Measurements from ENCODE around the gene RGMA. TPM values are rescaled to one million over a fixed set of nuclear protein-coding genes. Genes with fewer than 3 reads are reported as not detected.

The RGMA gene
- total and polyA plus RNA-seq, 2 experiments from 2014 or later, result 34.2 to 36.5 TPM

DNA sequence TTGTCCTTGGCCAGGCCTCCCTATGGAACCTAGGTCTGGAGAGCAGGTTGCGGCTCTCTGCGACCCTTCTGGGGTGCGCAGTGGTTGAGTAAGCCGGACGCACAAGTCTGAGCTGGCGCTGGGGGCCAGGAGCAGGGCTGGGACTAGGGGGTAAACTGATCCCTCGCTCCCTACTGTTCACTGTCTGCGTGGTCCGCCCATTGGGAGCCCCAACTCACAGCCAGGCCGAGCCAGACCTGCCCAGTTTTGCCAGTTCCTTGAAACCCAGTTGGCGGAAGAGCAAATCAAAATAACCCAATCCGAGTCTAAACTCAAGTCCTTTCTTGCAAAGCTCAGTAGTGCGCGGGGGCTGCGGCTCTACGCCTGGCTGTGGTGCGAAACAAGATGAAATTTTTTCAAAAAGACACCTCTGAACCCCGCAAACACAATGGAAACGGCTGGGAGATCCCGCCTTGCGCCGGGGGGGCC, 17.5 kb downstream of the RGMA start (continued):
- TF ChIP-seq, protein P1, sequence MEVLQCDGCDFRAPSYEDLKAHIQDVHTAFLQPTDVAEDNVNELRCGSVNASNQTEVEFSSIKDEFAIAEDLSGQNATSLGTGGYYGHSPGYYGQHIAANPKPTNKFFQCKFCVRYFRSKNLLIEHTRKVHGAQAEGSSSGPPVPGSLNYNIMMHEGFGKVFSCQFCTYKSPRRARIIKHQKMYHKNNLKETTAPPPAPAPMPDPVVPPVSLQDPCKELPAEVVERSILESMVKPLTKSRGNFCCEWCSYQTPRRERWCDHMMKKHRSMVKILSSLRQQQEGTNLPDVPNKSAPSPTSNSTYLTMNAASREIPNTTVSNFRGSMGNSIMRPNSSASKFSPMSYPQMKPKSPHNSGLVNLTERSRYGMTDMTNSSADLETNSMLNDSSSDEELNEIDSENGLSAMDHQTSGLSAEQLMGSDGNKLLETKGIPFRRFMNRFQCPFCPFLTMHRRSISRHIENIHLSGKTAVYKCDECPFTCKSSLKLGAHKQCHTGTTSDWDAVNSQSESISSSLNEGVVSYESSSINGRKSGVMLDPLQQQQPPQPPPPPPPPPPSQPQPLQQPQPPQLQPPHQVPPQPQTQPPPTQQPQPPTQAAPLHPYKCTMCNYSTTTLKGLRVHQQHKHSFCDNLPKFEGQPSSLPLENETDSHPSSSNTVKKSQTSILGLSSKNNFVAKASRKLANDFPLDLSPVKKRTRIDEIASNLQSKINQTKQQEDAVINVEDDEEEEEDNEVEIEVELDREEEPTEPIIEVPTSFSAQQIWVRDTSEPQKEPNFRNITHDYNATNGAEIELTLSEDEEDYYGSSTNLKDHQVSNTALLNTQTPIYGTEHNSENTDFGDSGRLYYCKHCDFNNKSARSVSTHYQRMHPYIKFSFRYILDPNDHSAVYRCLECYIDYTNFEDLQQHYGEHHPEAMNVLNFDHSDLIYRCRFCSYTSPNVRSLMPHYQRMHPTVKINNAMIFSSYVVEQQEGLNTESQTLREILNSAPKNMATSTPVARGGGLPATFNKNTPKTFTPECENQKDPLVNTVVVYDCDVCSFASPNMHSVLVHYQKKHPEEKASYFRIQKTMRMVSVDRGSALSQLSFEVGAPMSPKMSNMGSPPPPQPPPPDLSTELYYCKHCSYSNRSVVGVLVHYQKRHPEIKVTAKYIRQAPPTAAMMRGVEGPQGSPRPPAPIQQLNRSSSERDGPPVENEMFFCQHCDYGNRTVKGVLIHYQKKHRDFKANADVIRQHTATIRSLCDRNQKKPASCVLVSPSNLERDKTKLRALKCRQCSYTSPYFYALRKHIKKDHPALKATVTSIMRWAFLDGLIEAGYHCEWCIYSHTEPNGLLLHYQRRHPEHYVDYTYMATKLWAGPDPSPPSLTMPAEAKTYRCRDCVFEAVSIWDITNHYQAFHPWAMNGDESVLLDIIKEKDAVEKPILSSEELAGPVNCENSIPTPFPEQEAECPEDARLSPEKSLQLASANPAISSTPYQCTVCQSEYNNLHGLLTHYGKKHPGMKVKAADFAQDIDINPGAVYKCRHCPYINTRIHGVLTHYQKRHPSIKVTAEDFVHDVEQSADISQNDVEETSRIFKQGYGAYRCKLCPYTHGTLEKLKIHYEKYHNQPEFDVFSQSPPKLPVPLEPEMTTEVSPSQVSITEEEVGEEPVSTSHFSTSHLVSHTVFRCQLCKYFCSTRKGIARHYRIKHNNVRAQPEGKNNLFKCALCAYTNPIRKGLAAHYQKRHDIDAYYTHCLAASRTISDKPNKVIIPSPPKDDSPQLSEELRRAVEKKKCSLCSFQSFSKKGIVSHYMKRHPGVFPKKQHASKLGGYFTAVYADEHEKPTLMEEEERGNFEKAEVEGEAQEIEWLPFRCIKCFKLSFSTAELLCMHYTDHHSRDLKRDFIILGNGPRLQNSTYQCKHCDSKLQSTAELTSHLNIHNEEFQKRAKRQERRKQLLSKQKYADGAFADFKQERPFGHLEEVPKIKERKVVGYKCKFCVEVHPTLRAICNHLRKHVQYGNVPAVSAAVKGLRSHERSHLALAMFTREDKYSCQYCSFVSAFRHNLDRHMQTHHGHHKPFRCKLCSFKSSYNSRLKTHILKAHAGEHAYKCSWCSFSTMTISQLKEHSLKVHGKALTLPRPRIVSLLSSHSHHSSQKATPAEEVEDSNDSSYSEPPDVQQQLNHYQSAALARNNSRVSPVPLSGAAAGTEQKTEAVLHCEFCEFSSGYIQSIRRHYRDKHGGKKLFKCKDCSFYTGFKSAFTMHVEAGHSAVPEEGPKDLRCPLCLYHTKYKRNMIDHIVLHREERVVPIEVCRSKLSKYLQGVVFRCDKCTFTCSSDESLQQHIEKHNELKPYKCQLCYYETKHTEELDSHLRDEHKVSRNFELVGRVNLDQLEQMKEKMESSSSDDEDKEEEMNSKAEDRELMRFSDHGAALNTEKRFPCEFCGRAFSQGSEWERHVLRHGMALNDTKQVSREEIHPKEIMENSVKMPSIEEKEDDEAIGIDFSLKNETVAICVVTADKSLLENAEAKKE (CRISPR knock-in tag; IDR thresholded peaks at IDR 0.05), result no peak
- TF ChIP-seq POLR2AphosphoS5 (IDR thresholded peaks at IDR 0.05; ENCODE audit: low read depth) (no peak), ZNF331 (CRISPR knock-in tag; IDR thresholded peaks at IDR 0.05; ENCODE audit: low read depth) (no peak)
- TF ChIP-seq, protein P2, sequence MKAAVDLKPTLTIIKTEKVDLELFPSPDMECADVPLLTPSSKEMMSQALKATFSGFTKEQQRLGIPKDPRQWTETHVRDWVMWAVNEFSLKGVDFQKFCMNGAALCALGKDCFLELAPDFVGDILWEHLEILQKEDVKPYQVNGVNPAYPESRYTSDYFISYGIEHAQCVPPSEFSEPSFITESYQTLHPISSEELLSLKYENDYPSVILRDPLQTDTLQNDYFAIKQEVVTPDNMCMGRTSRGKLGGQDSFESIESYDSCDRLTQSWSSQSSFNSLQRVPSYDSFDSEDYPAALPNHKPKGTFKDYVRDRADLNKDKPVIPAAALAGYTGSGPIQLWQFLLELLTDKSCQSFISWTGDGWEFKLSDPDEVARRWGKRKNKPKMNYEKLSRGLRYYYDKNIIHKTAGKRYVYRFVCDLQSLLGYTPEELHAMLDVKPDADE (IDR thresholded peaks at IDR 0.05), result no peak

DNA sequence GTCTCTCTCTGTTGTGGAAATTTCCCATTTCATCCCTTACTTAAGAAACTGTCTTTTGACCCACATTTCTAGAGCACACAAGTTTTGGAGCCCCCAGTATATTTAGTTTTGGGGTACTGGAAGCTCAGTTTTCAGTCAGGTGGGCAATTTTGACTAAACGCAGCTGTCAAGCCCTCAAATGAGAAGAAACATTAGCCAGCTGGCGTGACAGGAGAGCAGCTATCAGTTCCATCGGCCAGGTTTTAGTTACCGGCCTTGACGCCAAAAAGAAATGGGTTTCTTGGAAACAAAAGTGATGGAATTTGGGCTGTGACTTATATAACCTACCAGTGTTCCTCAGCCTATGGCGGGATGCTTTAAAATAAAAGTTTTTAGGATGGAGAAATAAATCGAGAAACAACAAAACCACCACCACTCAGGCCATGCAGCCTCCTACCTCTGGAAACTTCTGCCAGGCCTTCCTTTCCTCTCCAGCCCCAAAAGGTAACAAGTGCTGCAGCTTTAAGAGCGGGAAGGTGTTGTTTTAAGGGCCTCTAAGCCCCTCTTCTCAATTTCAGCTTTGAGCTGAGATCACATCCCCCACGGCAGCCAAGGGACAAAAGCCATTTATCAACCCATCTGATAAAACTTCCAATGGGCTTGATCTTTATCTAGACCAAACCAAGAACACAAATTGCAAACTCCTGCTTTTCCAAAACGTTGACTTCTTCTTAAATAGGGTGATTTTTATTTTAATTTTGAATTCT, 18.3 kb downstream of the RGMA start:
- peaks cover 45% of the 10 kb centered on the region for H3K4me1 ChIP-seq (ENCODE audit: insufficient read depth)
- H2AFZ ChIP-seq, result no peak overlapping the region
- H3K4me3 ChIP-seq, result peak overlapping the region; percentile 72
- Mint-ChIP-seq H3K27me3 (ENCODE audit: insufficient read depth, low read depth, poor library complexity) (peaks cover 26% of the 10 kb centered on the region), H3K4me3 (peak overlapping the region; percentile 92), H3K36me3 (ENCODE audit: low read depth) (peaks cover 40% of the 10 kb centered on the region), H3K9me3 (no peaks in the 10 kb centered on the region), H3K4me1 (peaks cover 70% of the 10 kb centered on the region), H3K27ac (no peak overlapping the region)
- peak overlapping the region; percentile 95 for H3K4me2 ChIP-seq
- peaks cover 86% of the 10 kb centered on the region for H3K79me2 ChIP-seq (replicated peaks; ENCODE audit: insufficient read depth)
- peaks cover 39% of the 10 kb centered on the region for H4K20me1 ChIP-seq (replicated peaks; ENCODE audit: insufficient read depth)
- H3K36me3 ChIP-seq (ENCODE audit: insufficient read depth), result no peaks in the 10 kb centered on the region
- DNase-seq (ENCODE audit: low spot score) (no peak), ATAC-seq (no peak)
- H3K9me2 ChIP-seq (ENCODE audit: insufficient read depth), result no peaks in the 10 kb centered on the region
- no peak overlapping the region for H3K27ac ChIP-seq (ENCODE audit: low read depth)
- peaks cover 20% of the 10 kb centered on the region for H3K27me3 ChIP-seq (ENCODE audit: insufficient read depth)
- H3F3A ChIP-seq (replicated peaks; ENCODE audit: low read depth), result peaks cover 4% of the 10 kb centered on the region
- TF ChIP-seq, protein P2 (IDR thresholded peaks at IDR 0.05), result no peak
- no peak for TF ChIP-seq EZH2phosphoT487 (IDR thresholded peaks at IDR 0.05; ENCODE audit: unreplicated experiment)
- TF ChIP-seq, protein P3, sequence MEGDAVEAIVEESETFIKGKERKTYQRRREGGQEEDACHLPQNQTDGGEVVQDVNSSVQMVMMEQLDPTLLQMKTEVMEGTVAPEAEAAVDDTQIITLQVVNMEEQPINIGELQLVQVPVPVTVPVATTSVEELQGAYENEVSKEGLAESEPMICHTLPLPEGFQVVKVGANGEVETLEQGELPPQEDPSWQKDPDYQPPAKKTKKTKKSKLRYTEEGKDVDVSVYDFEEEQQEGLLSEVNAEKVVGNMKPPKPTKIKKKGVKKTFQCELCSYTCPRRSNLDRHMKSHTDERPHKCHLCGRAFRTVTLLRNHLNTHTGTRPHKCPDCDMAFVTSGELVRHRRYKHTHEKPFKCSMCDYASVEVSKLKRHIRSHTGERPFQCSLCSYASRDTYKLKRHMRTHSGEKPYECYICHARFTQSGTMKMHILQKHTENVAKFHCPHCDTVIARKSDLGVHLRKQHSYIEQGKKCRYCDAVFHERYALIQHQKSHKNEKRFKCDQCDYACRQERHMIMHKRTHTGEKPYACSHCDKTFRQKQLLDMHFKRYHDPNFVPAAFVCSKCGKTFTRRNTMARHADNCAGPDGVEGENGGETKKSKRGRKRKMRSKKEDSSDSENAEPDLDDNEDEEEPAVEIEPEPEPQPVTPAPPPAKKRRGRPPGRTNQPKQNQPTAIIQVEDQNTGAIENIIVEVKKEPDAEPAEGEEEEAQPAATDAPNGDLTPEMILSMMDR (conservative IDR thresholded peaks at IDR 0.05; ENCODE audit: low read depth in 2 of 2), result no peak
- TF ChIP-seq CREB1 (CRISPR knock-in tag; IDR thresholded peaks at IDR 0.05; ENCODE audit: low read depth), result no peak
- no peak for TF ChIP-seq JUNB (IDR thresholded peaks at IDR 0.05; ENCODE audit: unreplicated experiment)

Measured in GM23338 (cell line).